Measurements from ENCODE around the gene AMMECR1.
A peak's percentile ranks its signal among the peaks of the same experiment; 100 is the strongest.

The AMMECR1 gene

DNA sequence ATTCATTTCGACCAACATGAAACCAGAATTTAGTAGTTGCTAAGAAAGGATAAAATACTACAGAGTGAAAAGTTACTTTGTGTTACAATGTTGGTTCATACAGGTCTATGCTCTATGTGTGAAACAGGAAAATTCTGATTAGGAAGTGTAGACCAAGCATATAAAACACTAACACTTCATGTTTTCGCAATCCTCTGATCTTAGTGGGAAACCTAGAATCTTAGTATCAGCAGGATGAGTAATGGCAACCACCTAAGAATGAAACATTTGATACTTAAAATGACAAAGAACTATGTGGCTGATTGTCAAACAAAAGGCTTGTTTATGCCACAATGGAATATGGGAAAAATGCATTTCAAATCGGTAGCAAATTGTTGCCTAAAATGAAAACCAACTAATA lies 116.1 kb downstream of the AMMECR1 start:
- no peak for DNase-seq

- no peak for DNase-seq
These were observed 122.9 kb downstream of the AMMECR1 start for GRCh38 chrX:110194977-110195376.

DNA sequence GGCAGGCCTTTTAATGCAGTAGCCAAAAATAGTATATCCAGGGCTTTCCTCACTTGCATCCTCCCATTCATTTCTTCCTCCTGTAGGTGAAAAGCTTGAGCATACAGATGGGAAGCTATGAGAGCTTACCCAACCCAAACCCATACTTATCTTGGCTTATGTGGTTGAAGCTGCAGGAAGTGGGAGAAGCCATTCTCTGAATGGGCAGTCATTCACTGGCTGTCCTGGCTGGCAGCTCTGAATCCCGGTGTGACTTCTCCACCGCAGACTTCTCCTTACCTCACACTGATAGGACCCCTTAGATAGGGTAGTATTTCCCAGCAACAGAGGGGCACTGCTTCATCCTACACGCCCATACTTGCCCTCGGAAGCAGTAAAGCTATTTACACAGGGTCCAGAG lies 125.4 kb downstream of the AMMECR1 start:
- DNase-seq = no peak

DNA sequence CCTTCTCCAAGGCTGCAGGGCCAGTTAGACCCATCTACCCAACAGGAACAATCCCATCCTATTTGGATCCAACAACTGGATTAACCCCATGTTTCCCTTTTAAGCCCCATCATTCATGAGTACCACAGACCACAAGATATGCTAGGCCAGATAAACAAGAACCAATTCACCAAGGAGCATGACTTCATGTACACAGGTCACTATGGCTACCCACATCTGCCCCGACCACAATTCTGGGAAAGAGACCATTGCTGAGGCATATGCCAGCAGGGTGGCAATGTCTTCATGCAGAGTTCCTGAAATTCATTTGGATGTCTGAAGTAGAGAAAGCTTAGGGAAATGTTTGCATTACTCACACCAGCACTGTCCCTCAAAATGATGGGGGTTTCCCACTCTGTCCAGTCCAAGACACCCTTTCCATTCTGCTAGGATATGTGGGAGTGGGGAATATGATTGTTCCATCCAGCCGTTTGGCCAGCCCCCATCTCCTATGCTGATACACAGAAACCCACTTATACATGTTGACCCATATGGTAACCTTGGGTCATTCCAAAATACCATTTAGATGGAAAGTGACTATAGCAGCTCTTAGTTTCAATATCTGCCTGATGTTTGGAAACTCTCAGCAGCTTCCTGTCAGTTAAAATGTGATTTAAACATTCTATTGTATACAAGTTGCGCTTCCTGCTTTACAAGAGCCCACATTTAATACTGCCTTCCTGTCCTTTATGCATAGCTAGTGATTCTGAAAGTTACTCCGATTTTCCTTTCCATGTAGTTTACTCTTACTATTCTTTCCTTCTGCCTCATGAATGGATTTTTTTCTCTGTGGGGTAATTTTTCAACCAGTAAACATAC lies 129.0 kb downstream of the AMMECR1 start:
- no peak for DNase-seq

GRCh38 chrX:110183314-110183713 lies 134.6 kb downstream of the AMMECR1 start:
- DNase-seq = no peak

GRCh38 chrX:110182865-110183264 lies 135.0 kb downstream of the AMMECR1 start:
- no peak for DNase-seq

DNA sequence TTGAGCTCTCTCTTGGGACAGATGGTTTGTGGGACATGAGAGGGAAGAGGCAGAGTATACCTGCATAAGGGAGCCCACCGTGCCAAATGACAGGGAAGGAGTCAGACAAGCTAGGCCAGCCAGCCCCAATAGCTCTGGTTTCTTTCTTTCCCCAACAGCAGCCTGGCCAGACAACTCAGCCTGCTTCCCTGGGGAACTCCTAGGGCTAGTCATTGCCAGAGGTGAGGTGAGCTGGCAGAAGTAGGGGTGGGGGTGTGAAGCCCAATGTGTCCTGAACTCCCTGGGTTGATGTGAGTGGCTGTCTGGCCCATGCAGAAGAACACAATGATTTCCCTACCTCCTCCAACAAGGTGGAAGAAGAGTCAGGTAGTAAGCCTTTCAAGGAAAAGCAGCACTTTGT lies 135.5 kb downstream of the AMMECR1 start:
- no peak for DNase-seq

- no peak for DNase-seq
These were observed 136.3 kb downstream of the AMMECR1 start for GRCh38 chrX:110181459-110182137.

GRCh38 chrX:110180928-110181310 lies 137.0 kb downstream of the AMMECR1 start:
- DNase-seq = no peak

GRCh38 chrX:110180176-110180927 lies 137.5 kb downstream of the AMMECR1 start:
- no peak for DNase-seq

- DNase-seq = no peak
These were observed 139.6 kb downstream of the AMMECR1 start for GRCh38 chrX:110178179-110178865.

DNA sequence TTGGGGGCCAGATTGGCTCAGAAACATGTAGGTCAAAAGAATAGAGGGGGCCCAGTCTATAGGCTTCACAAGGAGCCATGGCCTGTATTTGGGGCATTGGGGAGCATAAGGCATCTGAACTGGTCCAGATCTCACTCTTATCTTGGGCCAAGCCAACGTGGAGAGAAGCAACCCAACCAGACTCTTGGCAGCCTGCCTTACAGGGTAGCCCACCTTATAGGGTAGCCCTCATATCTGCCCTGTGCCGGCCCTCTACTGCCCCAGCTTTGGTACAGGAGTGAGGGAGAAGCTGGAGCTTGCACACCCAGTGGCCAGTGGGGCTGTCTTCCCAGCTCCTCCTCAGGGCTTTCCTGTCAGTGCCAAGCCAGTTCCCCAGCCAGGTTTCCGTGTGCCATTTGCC lies 142.2 kb downstream of the AMMECR1 start:
- no peak for DNase-seq

DNA sequence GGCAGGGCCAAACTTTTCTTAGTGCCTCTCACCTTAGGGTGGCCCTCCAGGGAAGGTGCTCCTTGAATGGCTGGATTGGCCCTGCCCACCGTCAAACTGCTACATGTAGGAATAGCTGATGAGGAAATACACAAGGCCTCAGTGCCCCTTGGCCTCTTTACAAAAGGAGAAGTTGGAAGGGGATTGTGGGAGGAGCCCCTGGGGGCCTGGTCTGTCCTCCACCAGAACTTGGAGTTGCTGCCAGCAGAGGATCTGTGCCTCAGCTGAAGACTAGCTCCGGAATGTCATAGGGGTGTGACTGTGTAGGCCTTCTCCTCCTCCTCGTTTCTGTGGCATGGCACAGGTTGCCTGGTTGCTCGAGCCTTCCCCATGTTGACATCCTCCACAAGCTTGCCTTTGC lies 142.7 kb downstream of the AMMECR1 start:
- no peak for DNase-seq

GRCh38 chrX:110173192-110174175 lies 144.4 kb downstream of the AMMECR1 start:
- no peak for DNase-seq

DNA sequence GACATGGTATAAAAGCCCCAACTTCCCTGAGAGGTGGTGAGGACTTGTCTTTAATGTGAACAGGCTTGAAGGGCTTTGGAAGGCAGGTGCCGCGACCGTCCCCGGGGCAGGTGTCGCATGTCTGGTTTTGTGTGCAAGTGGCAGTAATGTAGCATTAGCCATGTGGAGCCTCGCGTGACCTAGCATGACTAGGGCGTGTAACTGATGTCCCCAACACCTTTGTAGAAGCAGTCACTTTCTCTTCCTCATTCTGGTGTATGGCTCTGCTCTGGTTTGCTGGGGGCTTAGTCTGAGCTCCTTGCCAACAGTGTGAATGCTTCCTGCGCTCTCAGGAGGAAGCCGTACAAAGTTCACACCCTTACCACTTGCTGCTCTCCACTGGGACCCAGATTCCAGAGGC lies 145.7 kb downstream of the AMMECR1 start:
- no peak for DNase-seq

DNA sequence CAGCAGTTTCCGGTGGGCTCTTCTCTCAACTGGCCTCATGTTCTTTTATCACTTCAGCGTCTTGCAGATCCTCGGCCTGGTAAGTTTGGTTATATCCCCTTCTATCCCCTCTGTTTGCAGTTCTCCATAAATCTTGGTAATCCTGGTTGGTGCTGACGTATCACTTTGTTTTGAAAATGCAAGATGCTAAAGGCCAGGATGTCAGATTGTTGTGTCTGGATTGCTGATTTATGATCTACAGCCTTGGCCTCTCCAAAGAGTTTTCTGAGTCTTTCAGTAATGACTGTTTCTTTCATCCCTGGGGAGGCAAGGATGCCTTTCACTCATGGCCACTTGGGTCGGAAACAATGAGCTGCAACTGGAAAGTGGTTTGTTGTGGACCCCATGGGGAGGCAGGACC lies 146.4 kb downstream of the AMMECR1 start:
- no peak for DNase-seq

DNA sequence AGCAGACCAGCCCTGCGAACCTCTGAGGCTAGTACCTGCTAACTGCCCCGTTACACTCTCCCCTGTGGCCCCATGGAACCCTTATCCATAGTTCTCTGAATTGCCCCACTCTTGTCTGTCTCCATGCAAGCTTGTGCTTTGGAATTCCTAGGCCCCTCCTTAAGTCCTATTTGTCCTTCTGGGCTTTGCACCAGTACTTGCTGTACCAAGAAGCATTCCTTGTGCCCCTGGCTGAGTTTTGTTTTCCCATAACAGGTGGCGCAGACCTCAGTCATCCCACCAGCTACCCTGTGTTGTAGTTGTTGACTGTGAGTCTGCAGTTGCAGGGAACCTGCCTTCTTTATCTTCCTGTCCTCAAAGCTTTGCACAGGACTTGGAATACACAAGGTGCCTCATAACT lies 147.9 kb downstream of the AMMECR1 start:
- no peak for DNase-seq

GRCh38 chrX:110168585-110168984 lies 149.3 kb downstream of the AMMECR1 start:
- no peak for DNase-seq

GRCh38 chrX:110167952-110168451 lies 149.9 kb downstream of the AMMECR1 start:
- peak; percentile 65 for DNase-seq

GRCh38 chrX:110163488-110163887 lies 154.4 kb downstream of the AMMECR1 start:
- DNase-seq = no peak

- DNase-seq = no peak
These were observed 155.0 kb downstream of the AMMECR1 start for GRCh38 chrX:110162867-110163266.

DNA sequence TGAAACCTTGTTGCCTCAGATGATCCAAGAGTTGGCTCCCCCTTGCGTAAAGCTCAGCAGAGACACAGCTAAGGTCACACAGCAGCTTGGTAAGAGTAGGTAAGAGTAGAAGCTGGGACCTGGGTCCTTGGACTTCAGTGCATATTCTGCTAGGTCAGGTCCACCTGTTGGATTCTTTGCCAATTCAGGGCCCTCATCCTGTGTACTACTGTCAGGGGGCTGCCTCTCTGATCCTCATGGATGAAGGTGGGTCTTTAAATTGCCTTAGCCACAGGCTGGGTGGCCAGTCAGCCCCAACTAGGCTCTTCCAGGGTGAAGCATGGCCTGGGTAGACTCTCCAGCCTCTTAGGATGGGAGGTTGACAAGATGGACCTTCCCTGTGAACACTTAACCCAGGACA lies 155.8 kb downstream of the AMMECR1 start:
- no peak for DNase-seq

Measured in CD4-positive, alpha-beta T cell treated with Interleukin-6 for 4 hours (primary cell).